ENCODE measurements around the gene ZSCAN16.

ZSCAN16 gene

GRCh38 chr6:28134015-28134414, 9.6 kb downstream of the ZSCAN16 start:
- DNase-seq (ENCODE audit: low spot score): no peak

GRCh38 chr6:28134716-28135115, 10.3 kb downstream of the ZSCAN16 start:
- DNase-seq (ENCODE audit: low spot score): no peak

- no peak for DNase-seq (ENCODE audit: low spot score)
Observed at GRCh38 chr6:28135393-28135792, 11.0 kb downstream of the ZSCAN16 start.

GRCh38 chr6:28136585-28137504, 12.4 kb downstream of the ZSCAN16 start:
- DNase-seq (ENCODE audit: low spot score): peak; percentile 14

DNA sequence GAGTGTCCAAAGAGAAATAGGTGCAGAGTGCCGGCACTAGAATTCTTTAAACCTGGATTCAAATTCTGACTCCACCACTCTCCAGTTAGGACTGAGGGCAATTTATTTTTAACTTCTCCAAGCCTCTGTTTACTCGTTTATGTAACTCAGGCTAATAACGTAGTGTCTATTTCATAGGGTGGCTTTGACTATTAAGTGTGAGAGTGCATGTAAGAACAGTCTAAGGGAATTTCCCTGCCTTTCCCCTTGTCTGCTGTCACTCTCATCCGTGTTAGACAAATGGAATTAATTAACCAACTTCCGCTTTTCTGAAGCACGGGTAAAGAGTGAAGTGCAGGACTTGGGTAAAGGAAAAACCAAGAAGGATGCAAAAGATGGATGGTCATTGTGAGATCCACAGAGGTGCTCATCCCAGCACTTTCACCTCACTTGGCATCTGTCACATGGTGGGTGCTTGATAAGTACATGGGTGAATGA, 13.1 kb downstream of the ZSCAN16 start:
- DNase-seq (ENCODE audit: low spot score): no peak

DNA sequence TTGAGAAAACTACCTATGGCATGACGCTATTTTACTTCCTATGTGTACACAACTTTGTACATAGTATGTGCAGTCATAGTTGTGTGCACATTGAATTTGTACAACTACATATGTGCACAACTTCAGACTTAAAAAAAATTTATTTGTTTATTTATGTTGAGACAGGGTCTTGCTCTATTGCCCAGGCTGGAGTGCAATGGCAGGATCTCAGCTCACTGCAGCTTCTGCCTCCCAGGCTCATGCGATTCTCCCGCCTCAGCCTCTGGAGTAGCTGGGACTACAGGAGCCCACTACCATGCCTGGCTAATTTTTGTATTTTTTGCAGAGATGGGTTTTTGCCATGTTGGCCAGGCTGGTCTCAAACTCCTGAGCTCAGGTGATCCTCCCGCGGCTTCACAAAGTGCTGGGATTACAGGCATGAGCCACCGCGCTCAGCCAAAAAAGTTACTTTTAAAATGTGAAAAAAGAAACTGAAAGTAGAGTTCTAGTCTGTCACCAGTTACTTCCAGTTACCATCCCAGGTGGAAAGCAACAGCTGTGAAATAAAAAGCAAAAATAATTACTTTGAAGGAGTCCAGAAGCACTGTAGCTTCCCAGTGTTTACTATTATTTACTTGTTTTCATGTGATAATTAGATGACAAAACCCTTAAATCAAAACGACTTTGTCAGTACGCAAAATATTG, 15.6 kb downstream of the ZSCAN16 start:
- DNase-seq (ENCODE audit: low spot score): no peak

DNA sequence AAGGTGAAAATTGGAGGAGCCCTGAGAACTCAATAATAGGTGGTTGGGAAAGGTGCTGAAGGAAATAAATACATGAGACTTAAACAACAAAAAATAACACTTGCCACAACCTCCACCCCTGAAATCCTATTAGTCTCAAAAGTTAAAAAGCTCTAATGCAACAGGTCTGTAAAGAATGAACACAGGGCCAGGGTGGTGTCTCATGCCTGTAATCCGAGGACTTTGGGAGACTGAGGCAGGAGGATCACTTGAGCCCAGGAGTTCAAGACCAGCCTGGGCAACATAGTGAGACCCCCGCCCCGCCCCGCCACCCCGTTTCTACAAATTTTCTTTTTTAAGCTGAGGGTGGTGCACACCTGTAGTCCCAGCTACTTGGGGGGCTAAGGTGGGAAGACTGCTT, 16.2 kb downstream of the ZSCAN16 start:
- DNase-seq (ENCODE audit: low spot score): no peak

- peak; percentile 72 for DNase-seq (ENCODE audit: low spot score)
Observed at GRCh38 chr6:28141500-28142329, 17.3 kb downstream of the ZSCAN16 start, which contains the start of gene ZKSCAN8. Gene ZKSCAN8 (plus strand): TSS chr6:28141883. CDS start chr6:28148408, 6,525 bp downstream.

DNA sequence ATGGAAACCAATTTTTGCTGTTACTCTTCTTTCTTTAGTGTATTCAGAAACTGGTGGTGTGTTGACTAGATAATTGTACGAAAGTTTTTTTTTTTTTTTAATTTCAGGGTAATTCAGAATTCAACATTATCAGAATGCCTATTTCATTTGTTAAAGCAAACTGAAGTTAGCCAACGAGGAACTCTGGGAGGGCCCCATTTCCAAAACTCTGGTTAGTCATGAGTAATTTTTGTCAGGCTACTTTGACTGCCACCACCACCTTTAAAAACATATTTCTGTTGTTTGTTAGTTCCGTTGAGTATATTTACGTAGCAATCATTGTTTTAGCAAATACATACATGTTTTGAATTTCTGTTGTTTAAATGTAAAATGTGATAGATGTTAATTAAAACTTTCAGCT, 18.0 kb downstream of the ZSCAN16 start:
- DNase-seq (ENCODE audit: low spot score): no peak

DNA sequence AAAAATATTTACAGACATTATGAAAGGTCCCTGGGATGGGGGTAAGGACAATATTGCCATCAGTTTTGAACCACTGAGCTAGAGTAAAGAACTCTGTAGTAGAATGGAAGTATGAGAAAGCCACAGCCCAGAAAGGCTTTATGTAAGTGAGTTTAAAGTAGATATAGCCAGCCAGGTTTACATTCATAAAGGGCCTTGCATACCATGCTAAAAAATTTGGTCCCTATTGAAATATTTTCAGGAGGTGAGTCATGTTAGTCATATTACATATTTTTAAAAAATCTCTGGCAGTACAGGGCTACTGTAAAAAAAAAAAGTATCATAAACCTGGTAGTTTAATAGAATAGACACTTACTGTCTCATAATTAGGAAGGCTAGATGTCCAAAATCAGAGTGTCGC, 20.8 kb downstream of the ZSCAN16 start:
- DNase-seq (ENCODE audit: low spot score): no peak

DNA sequence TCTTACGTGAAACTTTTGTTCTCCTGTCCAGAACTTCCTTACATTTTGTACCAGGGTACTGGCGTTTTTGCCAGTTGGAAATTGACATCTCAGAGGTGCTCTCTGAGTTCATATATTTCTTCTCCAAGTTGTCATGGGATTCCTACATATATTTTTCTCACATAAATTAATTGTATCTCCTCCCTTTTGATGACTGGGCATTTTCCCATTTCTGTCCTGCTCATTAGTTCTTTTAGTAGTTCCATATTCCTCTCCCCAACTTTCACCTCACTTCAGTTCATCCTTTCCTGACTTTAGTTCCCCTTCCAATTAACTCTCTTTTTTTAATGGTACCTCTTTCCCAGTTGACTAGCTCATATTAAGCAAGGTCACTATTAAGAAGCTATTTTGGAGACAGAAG, 28.1 kb downstream of the ZSCAN16 start:
- no peak for DNase-seq (ENCODE audit: low spot score)

DNA sequence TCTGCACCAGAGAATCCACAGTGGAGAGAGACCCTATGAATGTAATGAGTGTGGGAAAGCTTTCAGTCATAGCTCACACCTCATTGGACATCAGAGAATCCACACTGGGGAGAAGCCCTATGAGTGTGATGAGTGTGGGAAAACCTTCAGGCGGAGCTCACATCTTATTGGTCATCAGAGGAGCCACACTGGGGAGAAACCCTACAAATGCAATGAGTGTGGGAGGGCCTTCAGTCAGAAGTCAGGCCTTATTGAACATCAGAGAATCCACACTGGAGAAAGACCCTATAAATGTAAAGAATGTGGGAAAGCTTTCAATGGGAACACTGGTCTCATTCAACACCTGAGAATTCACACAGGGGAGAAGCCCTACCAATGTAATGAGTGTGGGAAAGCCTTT, 29.1 kb downstream of the ZSCAN16 start:
- no peak for DNase-seq (ENCODE audit: low spot score)

- no peak for DNase-seq (ENCODE audit: low spot score)
Observed at GRCh38 chr6:28154357-28154756, 29.9 kb downstream of the ZSCAN16 start.

DNA sequence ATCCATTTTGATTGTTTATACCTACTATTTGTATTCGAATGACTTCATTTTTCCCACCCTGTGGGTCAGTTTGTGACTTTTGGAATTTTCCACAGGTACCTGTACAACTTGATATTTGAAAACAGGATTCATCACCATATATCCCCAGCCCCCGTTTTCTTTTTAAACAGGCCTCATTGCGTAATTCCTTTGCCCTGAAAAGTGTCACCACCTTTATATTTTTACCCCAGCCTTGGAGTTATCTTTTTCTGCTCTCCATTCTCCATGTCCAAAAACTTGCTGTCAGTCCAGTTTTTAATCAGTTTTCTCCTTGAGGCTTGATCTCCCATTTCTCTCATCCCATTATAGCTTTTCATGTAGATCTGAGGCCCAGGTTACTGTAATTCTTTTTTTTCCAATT, 33.9 kb downstream of the ZSCAN16 start:
- no peak for DNase-seq (ENCODE audit: low spot score)

DNA sequence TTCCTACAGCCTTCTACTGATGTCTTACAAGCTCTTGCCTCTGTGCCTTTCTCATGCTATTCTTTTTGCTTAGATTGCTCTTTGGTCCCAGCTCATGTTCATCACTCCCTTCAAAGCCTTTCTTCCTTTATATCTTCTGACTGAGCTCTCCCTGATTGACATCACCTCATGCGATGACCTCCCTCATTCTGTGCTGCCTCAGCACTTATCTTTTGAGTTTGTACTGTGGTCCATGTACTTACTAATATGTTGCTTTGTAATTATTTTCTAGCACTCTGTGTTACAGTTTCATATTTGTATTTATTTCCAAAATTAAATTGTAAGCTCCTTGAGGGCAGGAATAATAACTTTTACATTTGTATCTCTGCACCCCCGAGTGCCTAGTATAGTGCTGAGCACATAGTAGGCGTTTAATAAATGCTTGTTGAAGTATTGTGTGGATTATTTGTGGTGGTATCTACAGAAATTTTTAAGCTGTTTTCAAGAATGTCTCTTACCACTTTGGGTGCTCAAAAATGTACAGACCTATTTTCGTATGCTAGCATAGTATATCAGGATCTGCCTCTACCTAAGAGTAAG, 34.7 kb downstream of the ZSCAN16 start:
- DNase-seq (ENCODE audit: low spot score): no peak

- no peak for DNase-seq (ENCODE audit: low spot score)
Observed at GRCh38 chr6:28160233-28160632, 35.8 kb downstream of the ZSCAN16 start.

- peak; percentile 7 for DNase-seq (ENCODE audit: low spot score)
Observed at GRCh38 chr6:28161410-28162079, 37.1 kb downstream of the ZSCAN16 start.

- no peak for DNase-seq (ENCODE audit: low spot score)
Observed at GRCh38 chr6:28165563-28165962, 41.2 kb downstream of the ZSCAN16 start.

DNA sequence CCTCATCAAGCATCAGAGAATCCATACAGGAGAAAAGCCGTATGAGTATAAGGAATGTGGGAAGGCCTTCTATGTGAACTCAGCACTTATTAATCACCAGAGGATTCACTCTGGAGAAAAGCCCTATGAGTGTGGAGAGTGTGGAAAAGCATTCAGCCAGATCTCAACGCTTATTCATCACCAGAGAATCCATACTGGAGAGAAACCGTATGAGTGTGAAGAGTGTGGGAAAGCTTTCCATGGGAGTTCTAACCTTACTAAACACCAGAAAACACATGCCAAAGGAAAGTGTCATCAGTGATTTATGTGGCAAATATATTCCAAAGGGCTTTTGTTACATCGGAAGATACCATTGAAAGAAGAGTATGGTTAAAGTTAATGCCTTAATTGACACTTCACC, 42.7 kb downstream of the ZSCAN16 start:
- DNase-seq (ENCODE audit: low spot score): no peak

GRCh38 chr6:28167926-28168325, 43.5 kb downstream of the ZSCAN16 start:
- no peak for DNase-seq (ENCODE audit: low spot score)

DNA sequence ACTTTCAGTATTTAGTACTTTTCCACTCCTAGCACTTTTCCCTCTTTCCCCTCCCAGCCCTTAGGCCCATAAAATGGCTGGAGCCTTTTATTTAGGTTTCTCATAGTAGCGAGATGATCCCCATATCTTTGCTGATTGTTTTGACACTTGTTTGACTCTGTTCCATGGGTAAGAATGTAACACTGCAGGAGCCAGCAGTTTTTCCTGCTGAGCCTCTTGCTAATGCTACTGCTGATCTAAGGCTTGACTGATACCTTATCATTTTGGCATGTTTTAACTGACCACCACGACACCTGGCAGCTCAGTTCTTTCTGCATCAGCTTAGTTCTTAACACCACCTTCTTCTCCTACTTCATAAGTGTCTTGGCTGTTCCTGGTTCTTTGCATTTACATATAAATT, 46.9 kb downstream of the ZSCAN16 start:
- DNase-seq (ENCODE audit: low spot score): no peak
